GM21526 (cell line): ENCODE measurements around the gene MX2.
"Not testable (repeated sequence)": the region's sequence is repeated elsewhere in the genome, so short reads cannot be mapped to it uniquely, and the experiment has no call there.

Experiments used
- ATAC-seq: cut with Tn5 transposase; IDR thresholded peaks from one replicate; pipeline ENCODE4 v1.9.1; 2021; ENCODE audit warnings: moderate library complexity; ENCODE audit not compliant: unreplicated experiment, low FRiP score

MX2 gene

GRCh38 chr21:41333752-41334151 is 28.1 kb upstream of the MX2 start:
- ATAC-seq, result no peak

- ATAC-seq, result no peak
Observed at GRCh38 chr21:41337515-41337914, 24.3 kb upstream of the MX2 start.

- no peak for ATAC-seq
Observed at GRCh38 chr21:41338455-41338854, 23.4 kb upstream of the MX2 start.

GRCh38 chr21:41342035-41342434 is 19.8 kb upstream of the MX2 start:
- ATAC-seq, result no peak

GRCh38 chr21:41344146-41344545 is 17.7 kb upstream of the MX2 start:
- ATAC-seq, result no peak

GRCh38 chr21:41345356-41345755 is 16.5 kb upstream of the MX2 start:
- ATAC-seq, result no peak

- ATAC-seq, result no peak
Observed at GRCh38 chr21:41345934-41346685, 15.7 kb upstream of the MX2 start.

- ATAC-seq, result no peak
Observed at GRCh38 chr21:41346758-41347157, 15.1 kb upstream of the MX2 start.

- no peak for ATAC-seq
Observed at GRCh38 chr21:41348434-41348833, 13.4 kb upstream of the MX2 start.

- no peak for ATAC-seq
Observed at GRCh38 chr21:41349126-41349525, 12.7 kb upstream of the MX2 start.

GRCh38 chr21:41349619-41350390 is 12.0 kb upstream of the MX2 start:
- ATAC-seq, result no peak

GRCh38 chr21:41350436-41351155 is 11.2 kb upstream of the MX2 start:
- ATAC-seq, result no peak

- no peak for ATAC-seq
Observed at GRCh38 chr21:41357546-41357945, 4.3 kb upstream of the MX2 start.

GRCh38 chr21:41358193-41359166 is 3.3 kb upstream of the MX2 start:
- ATAC-seq, result no peak

- ATAC-seq, result no peak
Observed at GRCh38 chr21:41359286-41359685, 2.5 kb upstream of the MX2 start.

GRCh38 chr21:41359754-41360071 is 2.1 kb upstream of the MX2 start:
- not testable (repeated sequence) for ATAC-seq

GRCh38 chr21:41360072-41360821 is 1.6 kb upstream of the MX2 start:
- ATAC-seq, result no peak

- no peak for ATAC-seq
Observed at GRCh38 chr21:41361053-41361785, 608 bp upstream of the MX2 start.
